ENCODE results near the gene PPARD. TPM values are rescaled to one million over a fixed set of nuclear protein-coding genes. Genes with fewer than 3 reads are reported as not detected.

PPARD gene
- polyA plus RNA-seq, 2 of the 4 experiments (the other 2 are of a cell fraction) = 3.8 to 5.9 TPM

DNA sequence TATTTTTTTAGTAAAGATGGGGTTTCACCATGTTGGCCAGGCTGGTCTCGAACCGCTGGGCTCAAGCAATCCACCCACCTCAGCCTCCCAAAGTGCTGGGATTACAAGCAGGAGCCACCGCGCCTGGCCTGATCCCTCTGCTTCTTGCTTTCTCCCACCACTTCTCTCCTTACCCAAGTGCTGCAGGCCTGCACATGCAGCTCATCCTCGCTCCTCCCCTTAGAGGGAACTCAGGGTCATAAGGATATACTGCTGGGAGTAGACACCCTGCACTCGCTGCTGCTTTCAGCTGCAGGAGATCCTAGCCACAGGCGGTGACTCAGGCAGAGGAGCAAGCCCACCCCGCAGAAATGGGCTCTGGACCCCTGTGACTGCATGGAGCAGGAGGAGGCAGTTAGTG is 69.7 kb downstream of the PPARD start (continued):
- TF ChIP-seq, protein P1, sequence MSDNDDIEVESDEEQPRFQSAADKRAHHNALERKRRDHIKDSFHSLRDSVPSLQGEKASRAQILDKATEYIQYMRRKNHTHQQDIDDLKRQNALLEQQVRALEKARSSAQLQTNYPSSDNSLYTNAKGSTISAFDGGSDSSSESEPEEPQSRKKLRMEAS (IDR thresholded peaks at IDR 0.05) = no peak
- no peak for TF ChIP-seq CEBPB (IDR thresholded peaks at IDR 0.05)
- TF ChIP-seq ZNF302 (CRISPR knock-in tag; IDR thresholded peaks at IDR 0.05) = no peak
- no peak for TF ChIP-seq SMC3 (IDR thresholded peaks at IDR 0.05)

DNA sequence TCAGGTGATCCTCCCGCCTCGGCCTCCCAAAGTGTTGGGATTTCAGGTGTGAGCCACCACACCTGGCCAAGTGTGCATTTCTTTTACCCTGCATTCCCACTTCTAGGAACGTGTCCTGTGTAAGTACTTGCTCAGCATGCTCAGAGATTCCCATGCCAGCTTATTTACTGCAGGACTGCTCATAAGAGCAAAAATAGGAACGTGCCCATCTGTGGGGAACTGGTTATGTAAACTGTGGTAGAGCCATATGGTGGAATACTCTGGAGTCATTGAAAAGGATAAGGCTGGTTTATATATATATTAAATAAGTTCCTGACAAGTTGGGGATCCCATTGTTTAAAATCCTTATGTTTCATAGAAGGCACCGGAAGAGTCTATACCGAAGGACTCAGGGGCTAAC is 71.6 kb downstream of the PPARD start:
- H3K4me3 ChIP-seq = no peak overlapping the region
- no peak for TF ChIP-seq HMGXB4 (CRISPR knock-in tag; IDR thresholded peaks at IDR 0.05; ENCODE audit: borderline replicate concordance)
- no peak for TF ChIP-seq EHF (CRISPR knock-in tag; IDR thresholded peaks at IDR 0.05)
- TF ChIP-seq HOXA7 (CRISPR knock-in tag; IDR thresholded peaks at IDR 0.05) = no peak
- TF ChIP-seq ESRRA (IDR thresholded peaks at IDR 0.05; ENCODE audit: borderline replicate concordance, low read length) = no peak
- no peak for TF ChIP-seq NFE2L2 (conservative IDR thresholded peaks at IDR 0.05; ENCODE audit: low read length)
- no peak for TF ChIP-seq BHLHE40 (IDR thresholded peaks at IDR 0.05; ENCODE audit: low read depth, low read length)
- no peak for TF ChIP-seq ZC3H11A (IDR thresholded peaks at IDR 0.05)
- TF ChIP-seq HEYL (CRISPR knock-in tag; IDR thresholded peaks at IDR 0.05) = no peak
- no peak for TF ChIP-seq SMC3 (IDR thresholded peaks at IDR 0.05)
- no peak for TF ChIP-seq CBX2 (IDR thresholded peaks at IDR 0.05; ENCODE audit: borderline replicate concordance, low read depth)
- no peak for TF ChIP-seq RAD21 (conservative IDR thresholded peaks at IDR 0.05 in 1 of 2, IDR thresholded peaks at IDR 0.05 in 1 of 2)
- TF ChIP-seq CBX8 (IDR thresholded peaks at IDR 0.05) = no peak
- no peak for TF ChIP-seq TP53 (CRISPR knock-in tag; IDR thresholded peaks at IDR 0.05)
- no peak for TF ChIP-seq ZNF302 (CRISPR knock-in tag; IDR thresholded peaks at IDR 0.05)
- no peak for TF ChIP-seq CHD4 (IDR thresholded peaks at IDR 0.05; ENCODE audit: borderline replicate concordance)
- TF ChIP-seq EP300 (IDR thresholded peaks at IDR 0.05) = no peak
- TF ChIP-seq FOSB (CRISPR knock-in tag; IDR thresholded peaks at IDR 0.05) = no peak
- 90% methylated on average over 6 of the region's 6 CpGs for WGBS (ENCODE audit: missing lambda C conversion rate)
- H3K9me3 ChIP-seq = no peaks in the 10 kb centered on the region
- ChIA-PET POLR2A (no interaction called here), CTCF (interaction anchor here (1.2 to 2.7 kb wide), 4 partner anchors 36 to 59 kb away, joined by 3 to 9 read pairs (median 5); no protein-coding TSS in a partner anchor)
- no peak overlapping the region for H3K4me2 ChIP-seq
- DNase-seq (ENCODE audit: low read depth in 1 of 2, low spot score in 1 of 2) (no peak), ATAC-seq (no peak), FAIRE-seq (no peak)
- no peak overlapping the region for H3K27ac ChIP-seq
- H3K4me1 ChIP-seq = peaks cover 14% of the 10 kb centered on the region

DNA sequence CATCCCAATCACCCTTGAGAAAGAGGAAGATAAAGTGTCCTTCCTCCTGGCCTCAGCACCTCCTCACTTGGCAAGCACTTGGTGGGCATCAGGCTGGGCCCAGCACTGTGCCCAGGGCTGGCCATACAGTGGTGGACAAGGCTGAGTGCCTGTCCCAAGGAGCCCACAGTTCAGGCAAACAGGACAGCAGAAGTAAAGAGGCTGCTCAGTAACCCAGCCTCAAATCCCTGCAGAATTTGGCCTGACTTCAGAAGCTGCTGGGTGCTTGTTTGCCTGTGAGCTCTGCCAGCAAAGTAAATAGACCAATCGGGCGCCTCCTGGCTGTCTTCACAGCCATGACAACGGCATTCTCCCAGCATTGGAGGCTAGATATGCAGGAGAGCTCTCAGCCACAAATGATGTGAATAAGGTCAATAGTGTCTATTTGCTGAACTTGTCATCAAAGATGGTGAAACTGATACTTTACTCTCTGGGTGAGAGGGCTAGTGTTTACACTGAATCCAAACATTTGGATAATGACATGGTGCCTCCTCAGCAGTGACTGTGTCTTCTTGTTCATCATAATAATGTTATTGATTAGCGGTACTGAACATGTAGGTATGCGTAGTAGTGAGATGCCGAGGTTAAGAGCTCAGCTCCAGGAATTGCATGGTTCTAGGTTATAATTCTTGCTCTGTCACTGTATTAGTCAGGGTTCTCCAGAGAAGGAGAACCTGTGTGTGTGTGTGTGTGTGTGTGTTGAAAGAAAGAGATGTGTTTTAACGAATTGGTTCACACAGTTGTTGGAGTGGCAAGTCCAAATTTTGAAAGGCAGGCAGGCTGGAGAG is 72.9 kb downstream of the PPARD start:
- peak; percentile 66 to 83 for DNase-seq (ENCODE audit: low read depth in 1 of 2, low spot score in 1 of 2)
- Histone ChIP-seq H3K4me1 (peaks cover 14% of the 10 kb centered on the region), H3K4me2 (peak overlapping the region; percentile 51), H3K4me3 (no peak overlapping the region), H3K27ac (peak overlapping the region in 1 of 2 experiments; percentile 27; a peak in 2 of 6 replicates), H3K9me3 (no peaks in the 10 kb centered on the region)
- no peak for FAIRE-seq
- WGBS (ENCODE audit: missing lambda C conversion rate) = 30% methylated on average over 7 of the region's 7 CpGs
- ChIA-PET POLR2A (no interaction called here), CTCF (interaction anchor here (0.6 to 2.7 kb wide), 23 partner anchors 9 to 130 kb away, joined by 3 to 17 read pairs (median 3); partner anchors contain the start of gene PPARD)
- ATAC-seq = peak; percentile 92 to 97
- TF ChIP-seq ZNF302 (CRISPR knock-in tag; IDR thresholded peaks at IDR 0.05) = no peak
- TF ChIP-seq RAD21 (conservative IDR thresholded peaks at IDR 0.05 in 1 of 2, IDR thresholded peaks at IDR 0.05 in 1 of 2) = peak; percentile 45 to 53; a peak in 3 of 5 replicates
- no peak for TF ChIP-seq CHD4 (IDR thresholded peaks at IDR 0.05; ENCODE audit: borderline replicate concordance)
- no peak for TF ChIP-seq FOSL2 (IDR thresholded peaks at IDR 0.05)
- TF ChIP-seq FOSL2 (CRISPR knock-in tag; IDR thresholded peaks at IDR 0.05) = peak; percentile 36; the same call in 1 of the 2 replicates
- no peak for TF ChIP-seq JUN (IDR thresholded peaks at IDR 0.05)
- TF ChIP-seq TP53 (CRISPR knock-in tag; IDR thresholded peaks at IDR 0.05) = no peak
- no peak for TF ChIP-seq REST (IDR thresholded peaks at IDR 0.05)
- TF ChIP-seq RCOR1 (IDR thresholded peaks at IDR 0.05; ENCODE audit: low read depth, low read length) = no peak
- TF ChIP-seq NFE2L2 (conservative IDR thresholded peaks at IDR 0.05; ENCODE audit: low read length) = no peak
- TF ChIP-seq NR3C1 (IDR thresholded peaks at IDR 0.05) = no peak
- TF ChIP-seq MAZ (IDR thresholded peaks at IDR 0.05; ENCODE audit: borderline replicate concordance, low read depth, low read length) = no peak
- no peak for TF ChIP-seq HMGXB4 (CRISPR knock-in tag; IDR thresholded peaks at IDR 0.05; ENCODE audit: borderline replicate concordance)
